Small intestine (tissue), 7 donors: ENCODE results near the gene RPIA. TPM values are rescaled to one million over a fixed set of nuclear protein-coding genes. Genes with fewer than 3 reads are reported as not detected.
A peak's percentile ranks its signal among the peaks of the same experiment; 100 is the strongest.
"Not testable (repeated sequence)": the region's sequence is repeated elsewhere in the genome, so short reads cannot be mapped to it uniquely, and the experiment has no call there.

ENCODE experiments used
- DNase-seq, 2 donors: peaks; one replicate each; pipeline versions ENCODE4 v3.0.0 to v3.0.0-alpha.2; 2013
- FAIRE-seq: peaks from 2 replicates; lab custom pipeline; 2012; peaks lifted over from hg19 to GRCh38; lab: Jason Lieb, UNC
- H3K27ac ChIP-seq, 3 donors: one replicate each; pipeline ENCODE4 v1.5.1; 2013; ENCODE audit warnings: low read length in 2 of 3, mild to moderate bottlenecking in 2 of 3, control low read depth in 1 of 3, inconsistent platforms in 1 of 3, low read depth in 1 of 3, moderate library complexity in 1 of 3
- H3K27me3 ChIP-seq, 3 donors: one replicate each; pipeline ENCODE4 v1.6.1; 2013; ENCODE audit warnings: low read length in 3 of 3, inconsistent platforms in 1 of 3; ENCODE audit not compliant: control insufficient read depth in 3 of 3, insufficient read depth in 3 of 3
- H3K36me3 ChIP-seq, 3 donors: one replicate each; pipeline ENCODE4 v1.6.1; 2013; ENCODE audit warnings: low read length in 3 of 3, inconsistent platforms in 1 of 3, low read depth in 1 of 3, mild to moderate bottlenecking in 1 of 3, moderate library complexity in 1 of 3; ENCODE audit not compliant: control insufficient read depth in 3 of 3, insufficient read depth in 2 of 3
- H3K4me1 ChIP-seq, 3 donors: one replicate each; pipeline ENCODE4 v1.6.1; 2013; ENCODE audit warnings: low read length in 2 of 3, inconsistent platforms in 1 of 3, low read depth in 1 of 3, mild to moderate bottlenecking in 1 of 3, moderate library complexity in 1 of 3; ENCODE audit not compliant: control insufficient read depth in 3 of 3, insufficient read depth in 2 of 3
- H3K4me3 ChIP-seq, 3 donors: one replicate each; pipeline ENCODE4 v1.5.1; 2013; ENCODE audit warnings: low read length in 3 of 3, control low read depth in 1 of 3, inconsistent platforms in 1 of 3, low read depth in 1 of 3, mild to moderate bottlenecking in 1 of 3, moderate library complexity in 1 of 3
- H3K9me3 ChIP-seq, 2 donors: one replicate each; pipeline ENCODE4 v1.6.1; 2013; ENCODE audit warnings: low read depth in 1 of 2, low read length in 1 of 2; ENCODE audit not compliant: control insufficient read depth in 2 of 2, insufficient read depth in 1 of 2
- WGBS, 3 donors: extraction: QIAGEN DNeasy Blood & Tissue Kit; methylation state at CpG; one replicate each; pipeline ENCODE4 v1.1.7; 2013; 5-methylcytosine and 5-hydroxymethylcytosine counted together
- polyA plus RNA-seq, 4 donors: library from polyadenylated mRNA; stranded (reverse) in 3 of 4; unstranded in 1 of 4; fragments of 200-250 nt in 3 of 4; fragments of 120-200 nt in 1 of 4; gene quantifications; one replicate each; pipeline versions ENCODE4 v1.2.1 to v1.2.3, GENCODE V29; 2013
- donor health status: healthy with polysubstance abuse.
- donor health status: control.
- donor health status: control.
- donor health status: Bipolar disorder and iron deficiency.
- donor health status: healthy.

The RPIA gene
- polyA plus RNA-seq, 4 donors, result 14.5 to 53.7 (median 21.4) TPM

- WGBS, 3 donors, result 85 to 91% (median 87%) methylated on average over 1 of the region's 1 CpG
- not testable (repeated sequence) for DNase-seq, H3K4me3 ChIP-seq, H3K27ac ChIP-seq, H3K4me1 ChIP-seq, H3K36me3 ChIP-seq, H3K9me3 ChIP-seq, H3K27me3 ChIP-seq
- peak; percentile 93 for FAIRE-seq
Measured at GRCh38 chr2:88796523-88796922, 105.0 kb downstream of the RPIA start.

DNA sequence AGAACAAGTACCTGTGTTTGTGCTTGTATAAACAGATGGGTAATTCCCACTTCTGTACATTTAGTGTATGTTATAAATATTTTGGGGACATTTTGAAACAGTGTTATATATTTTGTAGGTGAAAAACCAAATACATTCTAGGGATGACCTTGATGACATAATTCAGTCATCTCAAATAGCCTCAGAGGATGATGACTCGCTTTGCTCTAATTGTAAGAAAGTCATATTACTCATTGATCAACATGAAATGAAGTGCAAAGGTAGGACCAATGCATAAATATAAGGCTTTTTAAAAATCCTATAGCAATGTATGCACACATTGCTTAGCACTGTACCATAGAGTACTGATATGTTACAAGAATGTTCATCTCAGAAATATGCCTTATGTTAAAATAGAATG, 105.7 kb downstream of the RPIA start:
- not testable (repeated sequence) for H3K4me3 ChIP-seq, H3K4me1 ChIP-seq, H3K27me3 ChIP-seq, DNase-seq, H3K36me3 ChIP-seq, FAIRE-seq, H3K27ac ChIP-seq, H3K9me3 ChIP-seq
- WGBS, 3 donors, result 50 to 76% (median 70%) methylated on average over 1 of the region's 1 CpG

Other genes starting within 250 kb of the RPIA start
- gene FOXI3, start 239.0 kb upstream of the RPIA start, polyA plus RNA-seq, result not detected
- 10 to 100 TPM in 1 of 4 donors, 1 to 10 TPM in 3; 2.7 to 16.9 (median 5.4) TPM for gene EIF2AK3, start 64.2 kb upstream of the RPIA start, polyA plus RNA-seq